Left renal pelvis (tissue), 4 donors: ENCODE measurements around the gene TP53AIP1. TPM values are rescaled to one million over a fixed set of nuclear protein-coding genes. Genes with fewer than 3 reads are reported as not detected.

ENCODE experiments used
- DNase-seq, 4 donors: peaks; one replicate each; pipeline ENCODE4 v3.0.0-alpha.2; 2013; ENCODE audit warnings: low read depth in 4 of 4, low spot score in 3 of 4
- polyA plus RNA-seq, 4 donors: library from polyadenylated mRNA; unstranded; fragments of 120-200 nt; gene quantifications; one replicate each; pipeline ENCODE4 v1.2.1, GENCODE V29; 2013; ENCODE audit not compliant: insufficient read length in 4 of 4

TP53AIP1 gene
- polyA plus RNA-seq, 4 donors, result 0.08 to 1.1 (median 0.84) TPM

DNA sequence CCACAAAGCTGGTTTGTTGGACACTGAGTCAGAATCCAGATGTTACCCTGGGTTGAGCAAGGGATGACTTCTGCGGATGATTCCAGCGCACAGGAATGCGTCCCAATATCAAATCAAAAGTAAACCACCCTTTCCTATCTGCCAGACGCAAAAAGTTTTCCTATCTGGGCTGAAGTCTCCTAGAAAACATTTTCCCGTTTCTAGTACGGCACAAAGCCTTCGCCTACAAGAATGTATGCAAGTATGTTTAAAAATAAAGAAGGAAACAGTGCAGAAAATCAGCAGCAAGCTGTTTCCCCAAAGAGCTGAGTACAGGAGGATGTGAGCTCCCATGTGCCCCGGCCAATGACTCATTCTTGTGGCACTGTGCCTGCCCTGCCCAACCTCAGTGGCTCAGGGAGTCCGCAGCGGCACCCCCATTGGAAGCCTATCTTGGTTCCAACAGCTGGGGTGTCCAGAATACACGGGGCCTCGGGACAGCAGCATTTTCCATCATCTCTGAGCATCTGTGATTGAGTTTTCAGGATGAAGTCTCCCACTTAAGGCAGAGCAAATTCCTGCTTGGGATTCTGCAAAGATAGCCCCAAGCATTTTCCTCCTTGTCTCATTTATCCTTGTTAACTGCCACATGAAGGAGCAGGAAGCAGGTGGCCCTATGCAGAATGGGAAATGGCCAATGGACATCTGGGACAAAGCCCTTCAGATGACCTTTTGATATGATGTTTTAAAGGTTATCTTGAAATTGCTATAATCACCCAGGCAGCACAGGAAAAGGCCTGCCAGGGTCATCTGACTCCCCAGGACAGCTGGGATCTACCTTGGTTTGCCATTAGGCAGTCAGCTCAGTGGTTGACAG is 34.1 kb downstream of the TP53AIP1 start:
- DNase-seq, result no peak

DNA sequence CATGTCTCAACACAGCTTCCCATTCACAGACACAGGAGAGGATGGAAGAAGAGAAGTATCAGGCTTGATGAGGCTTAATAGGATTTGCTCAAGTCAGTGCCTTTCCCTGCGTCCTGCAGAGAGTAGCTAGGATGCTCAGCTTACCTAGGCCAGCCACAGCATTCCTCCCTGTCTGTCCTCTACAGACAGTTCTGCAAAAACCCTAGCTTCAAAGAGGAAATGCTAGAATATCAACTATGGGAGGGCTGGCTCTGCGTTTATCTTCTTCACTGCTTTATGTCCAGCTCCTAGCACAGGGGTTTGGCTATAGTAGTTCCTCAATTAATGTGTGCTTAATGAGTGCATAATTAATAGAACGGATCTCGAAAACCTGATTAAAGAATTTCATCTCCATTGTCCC is 35.1 kb downstream of the TP53AIP1 start:
- no peak for DNase-seq

DNA sequence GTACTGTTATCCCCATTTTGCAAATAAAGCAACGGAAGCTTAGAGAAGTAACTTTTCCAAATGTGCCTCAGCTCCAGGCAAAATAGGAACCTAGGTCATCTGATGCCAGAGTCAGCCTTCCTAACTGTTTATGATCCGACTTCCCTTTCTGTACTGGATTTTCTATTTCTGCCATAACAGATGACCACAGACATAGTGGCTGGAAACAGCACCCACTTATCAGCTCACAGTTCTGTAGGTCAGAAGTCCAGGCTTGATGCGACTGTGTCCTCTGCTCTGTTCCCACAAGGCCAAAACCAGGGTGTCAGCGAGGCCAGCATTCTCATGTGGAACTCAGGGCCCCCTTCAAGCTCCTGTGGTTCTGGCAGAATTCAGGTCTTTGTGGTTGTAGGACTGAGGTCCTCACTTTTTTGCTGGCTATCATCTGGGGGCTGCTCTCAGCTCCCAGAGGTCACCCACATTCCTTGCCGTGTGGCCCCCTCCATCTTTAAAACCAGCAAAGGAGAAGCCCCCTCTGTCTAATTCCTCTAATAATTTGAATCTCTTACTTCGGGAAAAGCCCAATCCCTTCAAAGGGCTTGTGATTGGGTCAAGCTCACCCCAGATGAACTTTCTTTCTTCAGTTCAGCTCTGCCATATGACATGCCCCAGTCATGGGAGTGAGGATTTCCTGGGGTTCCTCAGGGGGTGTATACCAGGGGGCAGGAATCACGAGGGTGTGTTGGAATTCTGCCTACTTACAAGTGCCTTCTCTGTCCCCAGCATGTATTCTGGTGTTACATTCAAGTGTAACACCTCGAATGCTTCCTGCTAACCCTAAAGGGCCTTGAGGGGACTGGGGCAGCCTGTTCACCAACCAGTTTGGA is 36.3 kb downstream of the TP53AIP1 start:
- DNase-seq, result no peak

DNA sequence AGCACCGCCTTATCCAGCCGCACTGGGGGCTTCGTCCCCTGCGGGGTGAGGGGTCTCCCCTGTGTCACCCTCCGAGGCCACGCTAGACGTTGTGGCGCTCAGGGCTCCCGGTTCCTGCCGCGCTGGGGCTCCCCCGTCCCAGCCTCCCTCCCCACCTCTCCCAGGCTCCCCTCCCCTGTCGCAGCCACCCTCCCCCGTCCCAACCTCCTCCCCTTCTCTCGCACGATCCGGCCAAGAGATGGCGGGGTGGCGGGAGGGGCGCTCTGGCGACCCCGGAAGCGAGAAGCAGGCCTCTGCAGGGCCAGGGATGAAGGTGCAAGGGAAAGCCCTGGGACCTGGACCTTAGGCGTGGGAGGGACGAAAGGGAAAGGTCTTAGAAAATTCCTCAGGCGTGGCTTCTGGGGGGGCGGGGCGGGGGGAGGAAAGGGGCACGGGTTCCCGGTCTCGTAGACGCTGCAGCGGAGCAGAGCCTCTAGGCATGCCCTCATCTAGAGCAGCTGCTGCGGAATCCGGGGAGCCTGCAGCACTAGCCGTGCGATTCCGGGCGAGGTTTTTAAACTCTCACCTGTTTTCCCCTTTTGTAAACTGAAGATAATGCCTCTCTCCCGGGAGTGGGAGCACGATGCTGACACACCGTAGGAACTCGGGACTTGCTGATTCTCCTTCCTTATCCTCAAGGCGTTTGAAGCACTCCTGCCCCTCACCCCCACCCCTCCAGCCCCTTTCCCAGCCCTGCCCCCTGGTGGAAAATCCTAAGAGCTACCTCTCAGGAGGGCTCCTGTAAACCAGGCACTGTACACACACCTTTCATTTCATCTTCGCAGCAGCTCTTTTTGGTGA is 37.1 kb downstream of the TP53AIP1 start:
- DNase-seq, result no peak

DNA sequence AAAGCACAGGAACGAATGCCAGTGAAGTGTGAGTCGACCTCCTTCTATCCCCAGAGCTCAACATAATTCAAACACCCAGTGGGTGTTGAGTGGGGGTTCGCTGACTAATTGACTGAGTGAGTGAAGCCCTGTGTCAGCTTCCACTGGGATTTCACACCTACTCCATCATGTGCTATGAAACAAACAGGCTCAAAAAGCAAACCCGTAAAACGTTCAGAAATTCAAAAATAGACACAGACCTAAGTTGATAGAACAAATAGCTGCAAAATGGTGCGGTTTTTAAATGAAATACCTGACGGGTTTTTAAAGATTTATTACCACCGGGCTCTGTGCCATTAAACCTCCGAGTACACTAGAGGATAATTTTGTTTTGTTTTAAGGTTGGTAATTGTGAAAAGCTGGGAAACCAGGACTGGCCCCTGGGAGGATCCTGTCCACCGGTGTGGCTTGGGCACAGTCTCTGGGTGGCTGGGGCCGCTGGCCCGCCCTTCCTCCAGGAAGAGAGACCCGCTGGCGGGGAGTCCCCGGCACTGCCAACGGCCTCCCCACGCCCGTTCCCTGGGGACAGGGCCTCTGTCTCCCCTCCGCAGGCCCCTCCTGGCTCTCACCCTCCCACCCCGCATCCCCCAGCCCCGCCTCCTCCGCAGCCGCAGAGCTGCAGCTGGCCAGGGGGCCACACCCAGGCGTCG is 37.9 kb downstream of the TP53AIP1 start:
- no peak for DNase-seq

DNA sequence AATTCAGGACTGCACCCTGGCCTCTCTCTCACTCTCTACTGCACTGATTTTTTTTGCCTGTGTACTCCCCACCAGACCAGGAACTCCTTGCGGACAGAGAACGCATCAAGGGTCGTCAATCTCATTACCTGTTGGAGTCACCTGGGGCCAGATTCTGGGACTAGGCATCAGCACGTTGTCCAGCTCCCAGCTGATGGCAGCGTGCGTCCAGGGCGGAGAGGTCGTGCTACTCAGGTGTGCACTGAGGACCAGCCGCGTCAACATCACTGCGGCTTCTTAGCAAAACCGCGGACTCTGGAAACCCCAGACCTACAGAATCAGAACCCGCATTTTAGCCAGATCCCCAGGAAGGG is 38.4 kb downstream of the TP53AIP1 start:
- no peak for DNase-seq

DNA sequence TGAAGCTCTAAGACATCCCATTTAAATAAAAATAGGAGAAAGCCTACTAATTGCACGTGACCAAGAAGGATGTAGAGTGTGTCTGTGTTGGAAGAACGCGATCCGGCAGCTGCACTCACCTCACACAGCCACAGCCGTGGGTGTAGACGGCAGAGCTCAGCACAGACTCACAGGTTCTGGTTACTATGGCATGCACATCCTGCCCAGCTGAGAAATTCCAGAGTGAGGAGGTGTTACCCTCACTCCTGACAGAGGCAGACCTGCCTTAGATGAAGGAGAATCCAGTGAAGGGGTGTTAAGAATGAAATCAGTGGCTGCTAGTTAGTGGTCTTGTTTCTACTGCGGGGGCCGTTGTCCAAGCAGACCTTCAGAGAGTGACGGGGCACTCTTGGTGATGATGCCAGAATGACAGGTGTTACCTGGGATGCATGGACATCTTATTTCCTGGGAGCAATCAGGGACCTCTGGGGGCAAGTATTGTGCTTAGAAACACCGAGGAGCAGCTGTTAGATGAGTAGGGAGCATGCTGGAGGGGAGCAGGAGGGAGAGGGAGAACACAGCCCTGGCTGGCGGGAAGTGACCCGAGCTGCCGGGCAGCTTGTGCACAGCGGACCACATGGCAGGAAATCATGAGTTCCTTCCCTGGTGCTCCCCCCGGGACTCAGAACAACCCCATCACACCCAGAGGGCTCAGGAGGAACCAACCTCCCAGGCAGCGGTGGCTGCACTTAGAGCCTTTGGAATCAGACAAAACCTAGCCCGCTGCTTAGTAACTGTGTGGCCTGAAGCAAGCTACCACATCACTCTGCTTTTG is 39.2 kb downstream of the TP53AIP1 start:
- DNase-seq, result no peak

DNA sequence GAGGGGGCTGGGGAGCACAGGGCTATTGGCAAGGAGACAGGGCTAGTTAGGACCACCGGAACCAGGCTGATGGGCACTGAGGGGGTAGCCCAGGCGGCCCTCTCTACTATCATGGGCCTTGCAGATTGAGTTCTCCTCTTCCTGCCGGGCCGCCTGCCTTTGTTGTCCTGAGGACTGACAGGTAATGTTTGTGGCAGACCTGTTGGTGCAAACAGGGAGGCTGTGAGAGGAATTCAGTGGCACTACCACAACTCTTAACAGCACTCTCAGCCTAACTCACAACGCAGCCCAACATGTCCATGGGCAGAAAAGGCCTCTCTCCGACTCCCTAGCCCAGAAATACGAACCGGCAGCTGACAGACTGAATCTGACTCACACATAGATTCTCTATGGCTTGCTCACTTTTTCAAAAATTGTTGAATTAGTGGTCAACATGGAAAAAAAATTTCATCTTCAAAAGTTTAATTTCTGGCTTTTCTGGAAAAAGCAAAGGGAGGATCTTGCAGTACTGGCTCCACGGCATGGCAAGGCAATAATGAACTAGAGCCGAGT is 40.1 kb downstream of the TP53AIP1 start:
- no peak for DNase-seq

DNA sequence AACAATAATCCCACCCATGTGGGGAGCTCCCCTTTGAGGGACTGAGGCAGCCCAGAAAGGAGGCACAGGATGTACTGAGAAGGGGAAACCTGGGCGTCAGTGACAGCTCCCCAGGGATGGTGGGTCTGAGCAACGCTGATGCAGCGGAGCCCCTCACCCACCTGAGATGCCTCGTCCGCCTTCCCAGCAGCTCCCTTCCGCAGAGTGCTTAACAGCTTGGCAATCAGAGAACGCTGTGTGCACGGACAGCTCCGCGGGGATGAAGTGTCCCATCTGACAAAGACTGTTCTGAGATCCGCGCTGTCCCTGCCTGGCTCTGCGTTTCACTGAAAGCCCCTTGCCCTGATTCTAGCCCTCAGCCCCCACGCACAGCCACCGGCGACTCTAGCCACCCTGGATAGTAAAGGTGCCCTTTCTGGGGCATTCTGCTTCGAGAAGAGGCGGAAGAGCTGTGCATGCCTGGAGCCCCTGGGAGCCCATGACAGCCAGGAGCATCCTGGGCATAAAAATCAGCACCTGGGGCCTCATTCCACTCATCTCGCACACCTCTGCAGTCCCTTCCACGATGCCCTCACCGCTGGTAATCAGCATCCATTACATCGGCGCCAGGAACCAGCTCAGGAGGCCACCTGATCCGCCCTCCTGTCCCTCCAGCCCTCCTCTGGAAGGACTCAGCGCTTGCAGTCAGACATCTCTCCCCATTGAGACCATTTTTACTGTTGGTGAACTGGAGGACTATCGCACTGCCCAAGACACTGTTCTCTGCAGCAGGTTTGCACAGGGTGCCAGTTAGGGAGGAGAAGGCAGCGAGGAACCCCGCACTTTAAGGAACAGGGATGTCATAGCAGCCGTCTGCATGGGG is 40.8 kb downstream of the TP53AIP1 start:
- no peak for DNase-seq

DNA sequence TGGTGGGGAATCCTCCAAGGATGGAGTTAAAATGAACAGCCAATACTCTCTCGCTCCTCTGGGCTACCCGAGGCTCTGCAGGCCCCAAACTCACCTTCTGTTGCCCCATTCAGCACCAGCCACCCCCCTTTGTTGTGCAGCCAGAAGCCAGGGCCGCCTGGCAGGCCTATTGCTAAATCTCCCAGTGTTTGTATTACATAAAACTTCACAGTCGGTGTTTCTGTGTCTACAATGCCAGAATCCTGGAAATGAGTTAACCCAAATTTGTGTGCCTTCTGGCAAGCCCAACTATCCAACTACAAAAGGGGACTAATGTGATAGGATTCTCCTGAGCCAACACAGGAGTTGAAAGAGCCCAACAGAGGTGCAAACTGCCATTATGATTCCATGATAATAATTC is 42.2 kb downstream of the TP53AIP1 start:
- no peak for DNase-seq

DNA sequence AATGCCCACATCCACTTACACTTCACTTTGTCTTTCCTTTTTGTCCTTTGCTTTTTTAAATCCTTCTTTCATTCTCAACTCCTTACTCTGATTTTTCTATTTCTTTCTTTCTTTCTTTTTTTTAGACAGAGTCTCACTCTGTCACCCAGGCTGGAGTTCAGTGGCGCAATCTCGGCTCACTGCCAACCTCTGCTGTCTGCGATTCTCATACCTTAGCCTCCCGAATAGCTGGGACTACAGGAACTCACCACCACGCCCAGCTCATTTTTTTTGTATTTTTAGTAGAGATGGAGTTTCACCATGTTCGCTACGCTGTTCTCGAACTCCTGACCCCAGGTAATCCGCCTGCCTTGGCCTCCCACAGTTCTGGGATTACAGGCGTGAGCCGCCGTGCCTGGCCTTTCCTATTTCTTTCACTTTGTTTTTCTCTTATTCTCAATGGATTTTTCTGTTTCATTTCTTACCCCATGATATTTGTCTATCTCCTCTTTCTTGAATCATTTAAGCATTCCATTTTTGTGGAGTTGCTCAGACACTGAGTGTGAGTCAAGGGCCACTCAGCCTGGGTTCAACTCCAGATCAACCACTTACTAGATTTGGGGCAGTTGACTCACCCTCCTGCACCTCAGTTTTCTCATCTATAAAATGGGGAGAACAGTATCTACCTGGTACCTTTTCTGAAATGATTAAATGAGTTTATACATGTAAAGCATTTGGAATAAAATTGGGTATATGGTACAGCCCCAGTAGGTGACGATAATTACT is 43.9 kb downstream of the TP53AIP1 start:
- no peak for DNase-seq

DNA sequence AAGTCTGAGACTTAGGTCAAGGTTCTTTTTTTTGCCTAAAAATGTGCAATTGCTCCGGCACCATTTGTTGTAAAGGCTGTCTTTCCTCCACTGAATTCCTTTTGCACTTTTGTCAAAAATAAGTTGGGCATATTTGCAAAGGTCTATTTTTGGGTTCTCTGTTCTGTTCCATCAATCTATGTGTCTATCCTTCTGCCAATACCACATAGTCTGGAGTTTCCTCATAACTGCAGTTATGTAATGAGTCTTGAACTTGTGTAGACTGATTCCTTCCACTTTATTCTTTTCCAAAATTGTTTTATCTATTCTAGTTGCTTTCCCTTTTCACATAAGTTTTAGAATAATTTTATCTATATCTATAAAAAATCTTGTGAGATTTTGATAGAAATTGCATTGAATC is 44.8 kb downstream of the TP53AIP1 start:
- DNase-seq, result no peak

DNA sequence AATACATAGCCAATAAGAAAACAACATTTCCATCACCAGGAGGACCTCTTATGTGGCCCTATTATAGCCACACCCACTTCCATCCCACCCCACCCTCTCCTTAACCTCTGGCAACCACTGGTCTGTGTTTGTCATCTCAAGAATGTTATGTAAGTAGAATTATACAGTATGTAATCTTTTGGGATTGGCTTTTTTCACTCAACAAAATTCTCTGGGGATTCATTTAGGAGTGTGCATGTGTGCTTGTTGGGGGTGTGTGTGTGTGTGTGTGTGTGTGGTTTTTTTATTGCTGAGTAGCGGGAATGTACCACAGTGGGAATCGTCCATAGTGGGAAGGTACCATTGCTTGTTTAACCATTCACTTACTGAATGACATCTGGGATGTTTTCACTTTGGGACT is 46.3 kb downstream of the TP53AIP1 start:
- DNase-seq, result no peak

DNA sequence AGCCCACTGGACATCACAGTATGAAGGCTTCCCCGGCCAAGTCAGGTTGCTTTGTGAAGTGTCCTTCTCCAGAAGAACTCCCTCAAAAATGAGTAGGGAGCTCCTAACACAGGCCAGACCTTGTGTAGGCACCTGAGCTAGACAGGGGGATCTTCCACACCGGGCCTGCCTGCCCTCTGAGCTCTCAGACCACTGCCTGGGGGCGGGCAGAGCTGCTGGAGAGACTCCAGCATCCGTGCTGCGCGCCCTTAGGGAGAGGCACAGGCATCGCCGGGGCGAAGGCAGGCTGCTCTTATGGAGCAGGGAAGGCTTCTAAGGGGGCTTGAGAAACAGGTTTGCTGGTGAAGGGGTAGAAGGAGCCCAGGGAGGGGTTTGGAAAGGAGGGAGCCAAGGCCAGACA is 47.1 kb downstream of the TP53AIP1 start:
- DNase-seq, result no peak

DNA sequence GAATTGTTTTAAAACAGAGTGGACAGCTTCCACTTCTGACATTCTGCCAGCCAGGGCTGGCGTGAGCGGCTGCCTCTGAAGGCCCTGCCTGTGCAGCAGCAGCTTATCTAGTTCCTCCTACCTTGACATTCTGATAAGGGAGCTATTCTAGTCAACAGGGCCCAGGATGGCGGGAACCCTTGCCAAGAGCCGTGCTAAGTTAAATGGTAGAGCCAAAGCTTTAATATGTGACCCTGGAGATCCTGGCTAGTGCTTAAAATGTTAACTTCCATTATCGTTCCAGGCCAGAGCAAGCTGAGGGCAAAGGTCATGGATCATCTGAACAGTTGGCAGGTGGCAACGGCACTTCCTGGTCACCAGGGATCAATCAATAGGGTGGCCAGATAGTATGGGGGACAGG is 48.0 kb downstream of the TP53AIP1 start:
- no peak for DNase-seq

DNA sequence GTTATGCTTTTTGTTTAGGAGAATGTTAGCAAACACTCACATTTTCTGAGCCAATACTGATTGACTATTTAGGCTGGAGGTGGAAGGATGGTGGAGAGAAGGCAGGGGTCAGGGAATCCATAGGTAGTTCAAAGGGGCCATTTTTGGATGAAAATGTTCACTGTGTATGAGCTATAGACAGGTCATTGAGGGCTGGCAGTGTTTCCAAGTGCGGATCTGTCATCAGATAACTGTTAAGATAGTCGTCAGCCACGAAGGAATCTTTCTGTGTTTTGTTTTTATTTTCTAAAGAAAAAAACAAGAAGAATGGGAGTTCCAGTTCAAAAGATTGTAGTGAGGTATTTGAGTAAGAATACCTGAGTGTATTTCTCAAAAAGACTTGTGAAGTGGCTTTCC is 48.4 kb downstream of the TP53AIP1 start:
- DNase-seq, result no peak

DNA sequence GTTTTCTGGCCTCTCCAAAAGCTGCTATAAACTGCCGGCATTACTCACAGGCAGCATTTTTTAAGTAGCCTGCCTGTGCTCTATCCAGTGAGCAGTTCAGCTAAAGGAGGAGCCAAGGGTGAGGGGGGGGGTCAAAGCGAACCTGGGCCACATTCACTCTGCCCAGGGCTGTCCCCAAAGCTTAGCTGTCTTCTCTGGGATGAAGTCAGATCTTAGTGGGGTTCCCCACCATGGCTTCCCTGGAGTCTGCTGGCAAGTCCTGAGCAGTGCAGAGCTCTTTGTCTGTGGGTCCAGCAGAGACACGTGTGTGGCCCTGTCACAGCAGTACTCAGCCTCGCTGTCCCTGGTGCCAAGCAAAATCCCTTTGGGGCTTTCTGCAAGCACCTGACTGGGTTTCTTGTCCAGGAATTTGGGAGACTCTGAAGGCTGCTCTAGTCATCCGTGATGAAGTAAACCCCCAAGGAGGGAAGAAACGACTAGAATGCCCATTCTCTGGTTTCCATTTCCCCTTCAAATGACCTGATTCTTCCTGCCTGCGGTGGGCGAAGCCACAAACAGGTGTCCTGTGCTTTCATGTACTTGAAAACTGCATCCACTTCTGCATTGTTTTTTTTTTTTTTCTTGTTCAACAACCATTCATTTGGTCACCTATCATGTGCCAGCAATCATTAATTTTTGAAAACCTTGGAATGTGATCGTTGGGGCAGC is 48.9 kb downstream of the TP53AIP1 start:
- no peak for DNase-seq
